ENCODE measurements around the gene GIMAP7.
"Not testable (repeated sequence)": the region's sequence is repeated elsewhere in the genome, so short reads cannot be mapped to it uniquely, and the experiment has no call there.

Gene GIMAP7

DNA sequence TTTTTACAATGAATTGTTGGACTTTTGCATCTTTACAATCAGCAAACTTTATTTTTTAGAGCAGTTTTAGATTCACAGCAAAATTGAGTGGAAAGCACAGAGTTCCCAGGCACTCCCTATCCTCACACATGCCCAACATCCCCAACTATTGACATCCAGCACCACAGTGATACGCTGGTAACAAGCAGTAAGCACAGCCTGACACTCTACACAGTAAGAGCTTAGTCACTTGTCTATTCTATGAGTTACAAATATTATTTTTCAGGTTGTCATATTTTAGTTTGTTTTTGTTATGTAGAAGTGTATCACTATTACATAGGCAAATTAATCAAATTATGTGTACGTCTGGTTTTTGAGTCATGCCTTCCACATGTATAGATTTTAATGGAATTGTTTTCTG lies 27.0 kb upstream of the GIMAP7 start:
- TF ChIP-seq, protein P1, sequence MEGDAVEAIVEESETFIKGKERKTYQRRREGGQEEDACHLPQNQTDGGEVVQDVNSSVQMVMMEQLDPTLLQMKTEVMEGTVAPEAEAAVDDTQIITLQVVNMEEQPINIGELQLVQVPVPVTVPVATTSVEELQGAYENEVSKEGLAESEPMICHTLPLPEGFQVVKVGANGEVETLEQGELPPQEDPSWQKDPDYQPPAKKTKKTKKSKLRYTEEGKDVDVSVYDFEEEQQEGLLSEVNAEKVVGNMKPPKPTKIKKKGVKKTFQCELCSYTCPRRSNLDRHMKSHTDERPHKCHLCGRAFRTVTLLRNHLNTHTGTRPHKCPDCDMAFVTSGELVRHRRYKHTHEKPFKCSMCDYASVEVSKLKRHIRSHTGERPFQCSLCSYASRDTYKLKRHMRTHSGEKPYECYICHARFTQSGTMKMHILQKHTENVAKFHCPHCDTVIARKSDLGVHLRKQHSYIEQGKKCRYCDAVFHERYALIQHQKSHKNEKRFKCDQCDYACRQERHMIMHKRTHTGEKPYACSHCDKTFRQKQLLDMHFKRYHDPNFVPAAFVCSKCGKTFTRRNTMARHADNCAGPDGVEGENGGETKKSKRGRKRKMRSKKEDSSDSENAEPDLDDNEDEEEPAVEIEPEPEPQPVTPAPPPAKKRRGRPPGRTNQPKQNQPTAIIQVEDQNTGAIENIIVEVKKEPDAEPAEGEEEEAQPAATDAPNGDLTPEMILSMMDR (IDR thresholded peaks at IDR 0.05; ENCODE audit: extremely low read depth, insufficient read depth, missing control alignments) = no peak
- no peak for DNase-seq (ENCODE audit: low spot score)
- in situ Hi-C loops (cut with MboI; ENCODE audit: low pct_unique_long_range_greater_than_20kb, low sequenced_read_pairs, unreplicated experiment) = no loop called here

DNA sequence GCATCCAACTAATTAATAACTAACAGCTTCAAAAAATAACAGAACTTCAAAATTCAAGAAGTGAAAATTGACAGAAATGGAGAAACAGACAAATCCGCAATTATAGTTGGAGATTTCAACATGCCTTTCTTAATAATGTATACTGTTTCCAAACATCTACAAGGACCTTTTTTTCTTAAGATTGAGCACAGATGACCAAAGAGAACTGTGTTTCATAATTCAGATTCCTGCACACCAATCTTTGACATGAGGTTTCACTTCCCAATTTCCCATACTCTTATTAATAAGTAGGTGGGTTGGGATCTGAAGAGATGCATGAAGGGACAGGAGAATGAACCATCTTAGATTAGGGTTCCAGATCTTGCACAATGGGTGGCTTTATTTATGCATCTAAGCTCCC lies 24.9 kb upstream of the GIMAP7 start:
- DNase-seq (ENCODE audit: low spot score) = no peak
- TF ChIP-seq, protein P1 (IDR thresholded peaks at IDR 0.05; ENCODE audit: extremely low read depth, insufficient read depth, missing control alignments) = no peak
- in situ Hi-C loops (cut with MboI; ENCODE audit: low pct_unique_long_range_greater_than_20kb, low sequenced_read_pairs, unreplicated experiment) = no loop called here

DNA sequence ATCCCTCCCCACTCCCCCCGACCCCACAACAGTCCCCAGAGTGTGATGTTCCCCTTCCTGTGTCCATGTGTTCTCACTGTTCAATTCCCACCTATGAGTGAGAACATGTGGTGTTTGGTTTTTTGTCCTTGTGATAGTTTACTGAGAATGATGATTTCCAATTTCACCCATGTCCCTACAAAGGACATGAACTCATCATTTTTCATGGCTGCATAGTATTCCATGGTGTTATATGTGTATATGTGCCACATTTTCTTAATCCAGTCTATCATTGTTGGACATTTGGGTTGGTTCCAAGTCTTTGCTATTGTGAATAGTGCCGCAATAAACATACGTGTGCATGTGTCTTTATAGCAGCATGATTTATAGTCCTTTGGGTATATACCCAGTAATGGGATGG lies 21.2 kb upstream of the GIMAP7 start:
- in situ Hi-C loops (cut with MboI; ENCODE audit: low pct_unique_long_range_greater_than_20kb, low sequenced_read_pairs, unreplicated experiment); DNase-seq (ENCODE audit: low spot score): not testable (repeated sequence)

DNA sequence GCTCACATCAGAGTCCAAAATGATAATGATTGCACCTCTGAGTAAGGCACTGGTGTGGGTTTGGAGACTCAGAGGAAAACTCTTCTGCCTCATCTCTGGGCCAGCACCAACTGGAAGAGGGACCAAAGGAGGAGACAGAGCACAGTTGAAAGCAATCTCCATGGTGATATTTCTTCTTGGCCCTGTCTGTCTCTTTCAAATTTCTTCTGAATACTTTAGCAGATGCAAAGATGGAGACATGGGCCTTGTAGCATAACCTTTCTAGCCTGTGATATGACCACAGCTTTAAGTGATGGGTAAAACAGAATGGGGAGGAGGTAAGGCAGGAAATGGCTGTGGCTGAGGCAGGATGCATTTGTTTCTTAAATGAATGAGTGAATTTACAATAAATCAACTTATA lies 12.2 kb upstream of the GIMAP7 start:
- in situ Hi-C loops (cut with MboI; ENCODE audit: low pct_unique_long_range_greater_than_20kb, low sequenced_read_pairs, unreplicated experiment) = no loop called here
- TF ChIP-seq, protein P1 (IDR thresholded peaks at IDR 0.05; ENCODE audit: extremely low read depth, insufficient read depth, missing control alignments) = no peak
- DNase-seq (ENCODE audit: low spot score) = no peak

DNA sequence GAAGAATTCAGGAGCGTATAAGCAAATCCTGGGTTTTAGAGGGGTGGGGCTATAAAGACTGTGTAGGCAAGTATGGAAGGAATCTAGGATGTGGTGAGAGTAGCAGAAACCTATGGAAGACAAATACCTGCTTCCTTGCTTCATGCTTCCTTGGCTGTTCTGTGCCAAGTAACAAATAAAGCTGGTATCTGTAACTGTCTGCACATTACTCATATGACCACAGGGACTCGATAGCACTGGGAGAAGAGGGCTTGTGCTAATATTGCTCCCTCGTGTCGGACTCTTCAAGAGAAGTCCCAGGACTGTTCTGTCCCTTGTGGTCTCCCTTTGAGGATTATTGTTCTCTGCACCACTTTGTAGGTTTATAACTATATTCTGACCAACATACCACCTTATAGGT lies 11.5 kb upstream of the GIMAP7 start:
- in situ Hi-C loops (cut with MboI; ENCODE audit: low pct_unique_long_range_greater_than_20kb, low sequenced_read_pairs, unreplicated experiment) = no loop called here
- TF ChIP-seq, protein P1 (IDR thresholded peaks at IDR 0.05; ENCODE audit: extremely low read depth, insufficient read depth, missing control alignments) = no peak
- no peak for DNase-seq (ENCODE audit: low spot score)

DNA sequence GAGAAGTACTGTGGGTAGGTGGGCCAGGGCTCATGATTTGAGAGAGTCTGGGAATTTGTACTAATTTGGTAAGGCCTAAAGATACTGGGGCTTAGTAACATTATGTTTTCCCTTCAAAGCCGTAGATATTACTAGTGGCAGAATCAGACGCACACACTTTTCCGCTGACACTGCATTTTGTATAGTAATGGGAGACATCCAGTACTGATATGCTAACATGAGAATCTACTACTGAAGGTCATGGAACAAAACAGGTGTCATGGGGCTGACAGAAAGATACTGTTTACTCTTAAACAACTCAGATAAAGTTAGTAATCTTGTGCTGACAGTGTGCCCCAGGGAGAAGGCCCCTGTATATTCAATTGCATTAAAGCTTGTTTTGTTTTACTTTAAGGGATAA lies 11.1 kb upstream of the GIMAP7 start:
- no peak for DNase-seq (ENCODE audit: low spot score)
- in situ Hi-C loops (cut with MboI; ENCODE audit: low pct_unique_long_range_greater_than_20kb, low sequenced_read_pairs, unreplicated experiment) = no loop called here
- TF ChIP-seq, protein P1 (IDR thresholded peaks at IDR 0.05; ENCODE audit: extremely low read depth, insufficient read depth, missing control alignments) = no peak

DNA sequence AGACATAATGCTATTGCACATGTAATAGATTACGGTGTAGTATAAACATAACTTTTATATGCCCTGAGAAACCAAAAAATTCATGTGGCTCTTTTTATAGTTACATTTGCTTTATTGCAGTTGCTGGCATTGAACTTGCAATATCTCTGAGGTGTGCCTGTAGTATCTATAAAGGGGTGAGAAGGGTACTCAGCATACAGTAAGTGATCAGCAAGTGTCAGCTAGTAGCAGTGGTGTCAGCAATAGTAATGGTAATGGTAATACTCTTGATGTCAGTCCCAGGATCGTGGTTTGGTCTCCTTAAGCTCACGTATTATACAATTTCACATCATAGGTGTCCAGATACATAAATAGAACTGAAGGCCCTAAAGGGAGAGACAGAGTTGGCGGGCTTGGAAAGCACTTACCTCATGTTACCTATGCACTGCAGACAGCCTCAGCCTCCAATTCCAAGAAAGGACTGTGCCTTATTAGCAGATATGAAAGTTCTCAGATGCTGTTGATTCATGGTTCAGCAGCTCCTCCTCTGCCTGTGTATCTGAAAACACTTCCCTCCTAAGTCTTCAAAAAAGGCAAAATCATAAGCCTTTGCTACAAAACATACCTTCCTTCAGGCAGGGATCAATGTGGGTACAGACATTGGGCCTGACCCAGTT lies 6.6 kb upstream of the GIMAP7 start:
- TF ChIP-seq, protein P1 (IDR thresholded peaks at IDR 0.05; ENCODE audit: extremely low read depth, insufficient read depth, missing control alignments) = no peak
- in situ Hi-C loops (cut with MboI; ENCODE audit: low pct_unique_long_range_greater_than_20kb, low sequenced_read_pairs, unreplicated experiment) = no loop called here
- DNase-seq (ENCODE audit: low spot score) = no peak

Data from GM13977 (cell line).